CD4-positive, CD25-positive, alpha-beta regulatory T cell (primary cell): ENCODE measurements around the gene VEGFA. TPM values are rescaled to one million over a fixed set of nuclear protein-coding genes. Genes with fewer than 3 reads are reported as not detected.

Experiments
- ATAC-seq, 2 donors: fragments of 150-1000 bp; cut with Tn5 transposase; one replicate each; pipeline ENCODE4 v1.10.0; 2021; ENCODE audit warnings: low read depth in 2 of 2, moderate number of reproducible peaks in 2 of 2, moderate library complexity in 1 of 2
- DNase-seq, 3 donors: peaks; one replicate each; pipeline versions ENCODE4 v3.0.0 to v3.0.0-alpha.2; 2012 to 2022; ENCODE audit warnings: mixed read lengths in 1 of 3
- H3K27ac ChIP-seq: one replicate; pipeline ENCODE4 v1.7.0; 2013; ENCODE audit warnings: mild to moderate bottlenecking, low read length; ENCODE audit not compliant: insufficient read depth, poor library complexity, severe bottlenecking
- H3K27me3 ChIP-seq: one replicate; pipeline ENCODE4 v1.7.0; 2013; ENCODE audit warnings: low read length; ENCODE audit not compliant: control insufficient read depth, insufficient read depth
- H3K36me3 ChIP-seq: one replicate; pipeline ENCODE4 v1.7.0; 2013; ENCODE audit warnings: mild to moderate bottlenecking, low read length, moderate library complexity; ENCODE audit not compliant: control insufficient read depth, insufficient read depth
- H3K4me1 ChIP-seq: 2 replicates; pipeline ENCODE4 v1.7.0; 2013; ENCODE audit warnings: mild to moderate bottlenecking, low read length; ENCODE audit not compliant: insufficient read depth, control insufficient read depth, poor library complexity, severe bottlenecking
- H3K4me3 ChIP-seq: one replicate; pipeline ENCODE4 v1.7.0; 2013; ENCODE audit warnings: low read depth, mild to moderate bottlenecking, low read length, moderate library complexity
- H3K9me3 ChIP-seq, 2 experiments: 1 replicate in 1 of 2; 2 replicates in 1 of 2; pipeline ENCODE4 v1.7.0; 2013; ENCODE audit warnings: low read length in 2 of 2, mild to moderate bottlenecking in 1 of 2, moderate library complexity in 1 of 2; ENCODE audit not compliant: control insufficient read depth in 2 of 2
- H3K27ac Mint-ChIP-seq, 3 donors: one replicate each; pipeline ENCODE4 v1.8.0; 2020 to 2022; ENCODE audit warnings: mild to moderate bottlenecking in 3 of 3, mixed read lengths in 3 of 3, moderate library complexity in 2 of 3
- H3K27me3 Mint-ChIP-seq: one replicate; pipeline ENCODE4 v1.8.0; 2022; ENCODE audit warnings: mild to moderate bottlenecking, mixed read lengths
- H3K36me3 Mint-ChIP-seq: one replicate; pipeline ENCODE4 v1.8.0; 2020; ENCODE audit warnings: mixed read lengths
- H3K4me1 Mint-ChIP-seq, 4 donors: one replicate each; pipeline ENCODE4 v1.8.0; 2020 to 2022; ENCODE audit warnings: mixed read lengths in 4 of 4, mild to moderate bottlenecking in 1 of 4
- H3K4me3 Mint-ChIP-seq, 4 donors: one replicate each; pipeline ENCODE4 v1.8.0; 2020 to 2022; ENCODE audit warnings: mild to moderate bottlenecking in 4 of 4, mixed read lengths in 4 of 4, moderate library complexity in 3 of 4
- H3K9me3 Mint-ChIP-seq, 7 donors: one replicate each; pipeline ENCODE4 v1.8.0; 2020 to 2022; ENCODE audit warnings: mixed read lengths in 7 of 7, mild to moderate bottlenecking in 3 of 7, moderate library complexity in 2 of 7
- polyA plus RNA-seq, 4 donors: library from polyadenylated mRNA; unstranded; fragments of 300-500 nt; fragmentation: Illumina TruSeq; gene quantifications; one replicate each; pipeline ENCODE4 v1.2.3, GENCODE V29; 2021
- total RNA-seq: library from RNA; stranded (reverse); gene quantifications from one replicate; pipeline ENCODE4 v1.2.3, GENCODE V29; 2022

Gene VEGFA
- total and polyA plus RNA-seq, 5 donors from 2014 or later = 0.01 to 0.22 (median 0.13) TPM; not detected in 2

- no peaks in the 10 kb centered on the region for H3K9me3 ChIP-seq
- ATAC-seq (no peak), DNase-seq (no peak)
- no peaks in the 10 kb centered on the region for H3K4me1 ChIP-seq
- H3K4me1 Mint-ChIP-seq = peaks cover 0 to 2% (median 0%) of the 10 kb centered on the region in 4 donors
- H3K36me3 Mint-ChIP-seq = no peaks in the 10 kb centered on the region
- no peaks in the 10 kb centered on the region for H3K9me3 Mint-ChIP-seq
- H3K4me3 ChIP-seq = no peak overlapping the region
- no peaks in the 10 kb centered on the region for H3K36me3 ChIP-seq
- no peaks in the 10 kb centered on the region for H3K27me3 ChIP-seq
- H3K27ac Mint-ChIP-seq = no peak overlapping the region
- H3K4me3 Mint-ChIP-seq = no peak overlapping the region
- peaks cover 9% of the 10 kb centered on the region for H3K27me3 Mint-ChIP-seq
- no peak overlapping the region for H3K27ac ChIP-seq
Observed at GRCh38 chr6:43789447-43789846, 19.4 kb downstream of the VEGFA start.

GRCh38 chr6:43790031-43790430, 20.0 kb downstream of the VEGFA start:
- ATAC-seq = no peak
- H3K4me1 ChIP-seq = no peaks in the 10 kb centered on the region
- no peaks in the 10 kb centered on the region for H3K9me3 Mint-ChIP-seq

GRCh38 chr6:43791745-43792422, 21.9 kb downstream of the VEGFA start:
- Mint-ChIP-seq H3K9me3 (no peaks in the 10 kb centered on the region), H3K27me3 (peaks cover 9% of the 10 kb centered on the region), H3K4me3 (no peak overlapping the region), H3K27ac (no peak overlapping the region), H3K4me1 (peaks cover 0 to 2% (median 0%) of the 10 kb centered on the region in 4 donors), H3K36me3 (no peaks in the 10 kb centered on the region)
- Histone ChIP-seq H3K9me3 (no peaks in the 10 kb centered on the region), H3K36me3 (no peaks in the 10 kb centered on the region), H3K4me3 (no peak overlapping the region), H3K27me3 (no peaks in the 10 kb centered on the region), H3K27ac (no peak overlapping the region), H3K4me1 (no peaks in the 10 kb centered on the region)
- ATAC-seq (no peak), DNase-seq (no peak)

More at GRCh38 chr6:43790031-43790430, 20.0 kb downstream of the VEGFA start:
- Mint-ChIP-seq H3K27ac (no peak overlapping the region), H3K36me3 (no peaks in the 10 kb centered on the region), H3K27me3 (peaks cover 9% of the 10 kb centered on the region), H3K4me3 (no peak overlapping the region), H3K4me1 (peaks cover 0 to 2% (median 0%) of the 10 kb centered on the region in 4 donors)
- H3K27me3 ChIP-seq = no peaks in the 10 kb centered on the region
- H3K36me3 ChIP-seq = no peaks in the 10 kb centered on the region
- no peaks in the 10 kb centered on the region for H3K9me3 ChIP-seq
- DNase-seq = no peak
- H3K27ac ChIP-seq = no peak overlapping the region
- no peak overlapping the region for H3K4me3 ChIP-seq

GRCh38 chr6:43793154-43793874, 23.3 kb downstream of the VEGFA start:
- H3K27me3 ChIP-seq = no peaks in the 10 kb centered on the region
- no peak for ATAC-seq
- no peaks in the 10 kb centered on the region for H3K4me1 ChIP-seq

GRCh38 chr6:43793875-43794242, 23.8 kb downstream of the VEGFA start:
- no peaks in the 10 kb centered on the region for H3K9me3 ChIP-seq
- Mint-ChIP-seq H3K36me3 (no peaks in the 10 kb centered on the region), H3K4me3 (no peak overlapping the region), H3K27ac (peak overlapping the region in 1 of 3 donors; percentile 27), H3K4me1 (peaks cover 0 to 4% (median under 1%) of the 10 kb centered on the region in 4 donors), H3K9me3 (no peaks in the 10 kb centered on the region), H3K27me3 (peaks cover 9% of the 10 kb centered on the region)
- no peaks in the 10 kb centered on the region for H3K4me1 ChIP-seq
- no peak for DNase-seq
- H3K27me3 ChIP-seq = no peaks in the 10 kb centered on the region
- H3K4me3 ChIP-seq = no peak overlapping the region
- no peak overlapping the region for H3K27ac ChIP-seq
- no peaks in the 10 kb centered on the region for H3K36me3 ChIP-seq
- ATAC-seq = no peak

More at GRCh38 chr6:43793154-43793874, 23.3 kb downstream of the VEGFA start:
- no peak overlapping the region for H3K4me3 ChIP-seq
- peaks cover 0 to 4% (median under 1%) of the 10 kb centered on the region in 4 donors for H3K4me1 Mint-ChIP-seq
- H3K4me3 Mint-ChIP-seq = no peak overlapping the region
- H3K27me3 Mint-ChIP-seq = peaks cover 9% of the 10 kb centered on the region
- H3K9me3 Mint-ChIP-seq = no peaks in the 10 kb centered on the region
- no peak overlapping the region for H3K27ac ChIP-seq
- no peaks in the 10 kb centered on the region for H3K36me3 ChIP-seq
- H3K27ac Mint-ChIP-seq = no peak overlapping the region
- H3K36me3 Mint-ChIP-seq = no peaks in the 10 kb centered on the region
- H3K9me3 ChIP-seq = no peaks in the 10 kb centered on the region
- DNase-seq = no peak

GRCh38 chr6:43795421-43795820, 25.4 kb downstream of the VEGFA start:
- ATAC-seq (no peak), DNase-seq (no peak)
- Mint-ChIP-seq H3K27ac (no peak overlapping the region), H3K36me3 (no peaks in the 10 kb centered on the region), H3K4me1 (peaks cover 0 to 8% (median 3%) of the 10 kb centered on the region in 4 donors), H3K27me3 (peaks cover 9% of the 10 kb centered on the region), H3K4me3 (no peak overlapping the region), H3K9me3 (no peaks in the 10 kb centered on the region)
- no peaks in the 10 kb centered on the region for H3K27me3 ChIP-seq
- H3K9me3 ChIP-seq = no peaks in the 10 kb centered on the region
- no peak overlapping the region for H3K4me3 ChIP-seq
- H3K36me3 ChIP-seq = no peaks in the 10 kb centered on the region
- no peak overlapping the region for H3K27ac ChIP-seq
- H3K4me1 ChIP-seq = no peaks in the 10 kb centered on the region

- H3K9me3 Mint-ChIP-seq = no peaks in the 10 kb centered on the region
- ATAC-seq = no peak
- no peaks in the 10 kb centered on the region for H3K9me3 ChIP-seq
- no peaks in the 10 kb centered on the region for H3K4me1 ChIP-seq
- no peak overlapping the region for H3K27ac ChIP-seq
- peaks cover 0 to 8% (median 3%) of the 10 kb centered on the region in 4 donors for H3K4me1 Mint-ChIP-seq
- DNase-seq = no peak
- H3K36me3 Mint-ChIP-seq = no peaks in the 10 kb centered on the region
- peaks cover 7% of the 10 kb centered on the region for H3K27me3 Mint-ChIP-seq
- H3K4me3 Mint-ChIP-seq = no peak overlapping the region
- H3K36me3 ChIP-seq = no peaks in the 10 kb centered on the region
- H3K27me3 ChIP-seq = no peaks in the 10 kb centered on the region
- no peak overlapping the region for H3K4me3 ChIP-seq
- H3K27ac Mint-ChIP-seq = no peak overlapping the region
Observed at GRCh38 chr6:43796168-43796567, 26.2 kb downstream of the VEGFA start.
